ENCODE data around the gene NRG3. TPM values are rescaled to one million over a fixed set of nuclear protein-coding genes. Genes with fewer than 3 reads are reported as not detected.

The NRG3 gene
- total RNA-seq, 2 donors from 2014 or later, result not detected

DNA sequence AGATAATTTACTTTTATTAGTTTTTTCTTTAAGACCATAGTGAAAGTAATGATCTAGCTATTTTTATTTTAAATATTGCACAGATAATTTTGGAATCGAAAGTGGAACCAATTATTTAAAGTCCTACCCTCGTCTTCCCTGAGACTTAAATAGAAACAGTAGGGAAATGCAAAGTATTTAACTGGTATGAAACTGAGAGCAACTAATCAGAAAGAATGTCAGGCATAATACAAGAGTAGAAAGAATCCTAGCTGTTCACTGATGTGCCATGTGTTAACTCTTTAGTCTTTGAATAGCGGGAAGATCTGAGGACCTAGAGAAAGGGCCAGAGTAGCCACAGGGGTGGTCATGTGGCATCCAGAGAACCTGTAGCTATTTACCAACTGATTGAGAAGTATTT lies 630.0 kb downstream of the NRG3 start:
- Mint-ChIP-seq H3K27me3 (no peaks in the 10 kb centered on the region), H3K4me1 (no peaks in the 10 kb centered on the region), H3K27ac (no peak overlapping the region), H3K4me3 (no peak overlapping the region), H3K36me3 (ENCODE audit: low read depth) (no peaks in the 10 kb centered on the region)
- H3K9me3 ChIP-seq (ENCODE audit: control insufficient read depth, low read length, poor library complexity, severe bottlenecking), result no peaks in the 10 kb centered on the region
- DNase-seq (no peak), ATAC-seq (no peak)

DNA sequence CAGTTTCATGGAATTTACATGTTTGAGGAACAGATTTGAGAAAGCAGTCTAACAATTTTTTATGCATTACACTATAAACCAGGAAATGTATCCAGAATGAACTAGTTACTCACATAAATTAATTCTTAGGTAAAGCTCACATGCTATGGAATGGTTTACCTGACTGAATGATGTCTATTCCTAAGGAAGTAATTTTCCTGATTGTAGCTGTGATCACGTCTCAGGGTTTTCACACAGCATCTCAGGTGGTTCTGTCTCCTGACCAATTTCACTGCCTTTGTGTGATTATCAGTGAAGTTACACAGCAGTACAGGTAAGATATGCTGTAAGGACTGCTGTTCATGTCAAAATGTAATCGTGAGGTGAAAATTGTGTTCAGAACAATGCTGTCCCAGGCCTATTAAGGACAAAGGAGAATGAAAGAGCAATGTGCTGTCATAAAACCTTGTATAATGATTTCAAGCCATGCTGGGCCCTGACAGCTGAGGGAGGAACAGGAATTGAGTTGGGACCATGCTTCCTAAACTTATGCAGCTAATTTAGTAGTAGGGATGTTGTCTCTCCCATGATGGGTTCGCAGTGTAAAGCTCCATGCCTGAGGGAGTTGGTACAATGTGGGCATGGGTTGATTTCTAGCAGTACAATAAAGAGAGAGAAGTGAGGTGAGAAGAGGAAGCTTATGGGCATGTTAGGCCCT lies 631.8 kb downstream of the NRG3 start:
- no peak overlapping the region for H3K27ac Mint-ChIP-seq
- H3K27me3 Mint-ChIP-seq, result no peaks in the 10 kb centered on the region
- H3K36me3 Mint-ChIP-seq (ENCODE audit: low read depth), result no peaks in the 10 kb centered on the region
- no peak overlapping the region for H3K4me3 Mint-ChIP-seq
- DNase-seq (no peak), ATAC-seq (no peak)
- no peaks in the 10 kb centered on the region for H3K9me3 ChIP-seq (ENCODE audit: control insufficient read depth, low read length, poor library complexity, severe bottlenecking)
- no peaks in the 10 kb centered on the region for H3K4me1 Mint-ChIP-seq

DNA sequence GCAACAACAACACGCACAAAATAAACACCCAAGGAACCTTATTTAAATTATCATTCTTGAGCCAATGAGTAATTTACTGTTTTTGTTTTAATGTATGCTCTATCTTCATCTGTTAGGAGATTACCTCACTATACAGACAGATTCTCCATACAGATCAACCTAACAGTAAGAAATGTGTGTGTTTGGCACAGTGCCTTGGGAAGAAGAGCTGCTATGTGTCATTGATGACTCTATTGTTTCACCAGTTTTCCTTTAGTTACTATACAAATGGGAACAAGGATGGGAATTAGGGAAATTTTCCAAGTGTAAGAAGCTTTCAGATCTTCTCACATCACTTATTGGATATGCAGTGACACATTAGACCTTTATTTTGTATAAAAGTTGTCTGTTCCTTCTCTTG lies 640.3 kb downstream of the NRG3 start:
- no peak for ATAC-seq

DNA sequence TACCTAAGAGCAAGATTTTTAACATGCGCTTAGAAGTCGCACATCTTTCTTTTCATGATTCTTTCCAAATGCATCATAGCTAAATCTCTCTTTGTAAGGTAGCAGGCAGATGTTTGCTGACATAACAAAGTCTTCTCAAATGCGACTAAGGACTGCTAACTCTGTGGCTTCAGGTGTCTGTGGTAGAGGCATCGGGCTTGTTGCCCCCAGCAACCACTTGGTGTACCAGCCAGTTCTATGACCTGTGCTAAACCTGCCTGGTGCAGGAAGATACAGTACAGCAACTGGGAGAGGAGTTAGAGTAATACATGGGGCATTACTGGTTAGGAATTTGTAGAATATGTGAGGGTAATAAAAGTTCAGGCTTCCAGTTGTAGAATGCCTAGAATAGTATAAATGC lies 654.1 kb downstream of the NRG3 start:
- ATAC-seq (no peak), DNase-seq (no peak)
- Mint-ChIP-seq H3K4me3 (no peak overlapping the region), H3K36me3 (ENCODE audit: low read depth) (no peaks in the 10 kb centered on the region), H3K27me3 (no peaks in the 10 kb centered on the region), H3K27ac (no peak overlapping the region), H3K4me1 (no peaks in the 10 kb centered on the region)
- no peaks in the 10 kb centered on the region for H3K9me3 ChIP-seq (ENCODE audit: control insufficient read depth, low read length, poor library complexity, severe bottlenecking)

More for the DNA sequence above, 640.3 kb downstream of the NRG3 start:
- Mint-ChIP-seq H3K4me1 (no peaks in the 10 kb centered on the region), H3K27me3 (no peaks in the 10 kb centered on the region), H3K4me3 (no peak overlapping the region), H3K27ac (no peak overlapping the region), H3K36me3 (ENCODE audit: low read depth) (no peaks in the 10 kb centered on the region)
- H3K9me3 ChIP-seq (ENCODE audit: control insufficient read depth, low read length, poor library complexity, severe bottlenecking), result no peaks in the 10 kb centered on the region
- DNase-seq, result no peak

DNA sequence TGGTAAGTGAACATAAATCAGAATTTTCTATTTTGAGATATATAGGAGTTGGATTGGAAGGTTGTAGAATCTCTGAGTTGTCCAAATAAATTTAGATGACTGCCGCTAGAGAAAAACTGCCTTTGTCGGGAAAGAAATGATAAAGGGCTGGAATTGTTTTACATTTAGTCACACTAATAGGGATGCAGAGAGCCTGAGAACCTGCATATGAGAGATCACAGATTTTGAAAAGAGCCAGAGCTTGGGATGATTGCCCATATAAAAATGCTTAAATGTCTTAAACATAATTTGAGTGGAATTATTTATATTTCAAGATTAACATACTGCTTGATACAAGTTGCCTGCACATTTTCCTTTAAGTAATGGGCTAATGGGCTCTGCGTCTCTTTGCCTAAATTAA lies 660.5 kb downstream of the NRG3 start:
- H3K27me3 Mint-ChIP-seq, result no peaks in the 10 kb centered on the region
- H3K36me3 Mint-ChIP-seq (ENCODE audit: low read depth), result no peaks in the 10 kb centered on the region
- ATAC-seq, result no peak
- no peaks in the 10 kb centered on the region for H3K9me3 ChIP-seq (ENCODE audit: control insufficient read depth, low read length, poor library complexity, severe bottlenecking)
- no peak for DNase-seq
- no peaks in the 10 kb centered on the region for H3K4me1 Mint-ChIP-seq
- H3K27ac Mint-ChIP-seq, result no peak overlapping the region
- no peak overlapping the region for H3K4me3 Mint-ChIP-seq

DNA sequence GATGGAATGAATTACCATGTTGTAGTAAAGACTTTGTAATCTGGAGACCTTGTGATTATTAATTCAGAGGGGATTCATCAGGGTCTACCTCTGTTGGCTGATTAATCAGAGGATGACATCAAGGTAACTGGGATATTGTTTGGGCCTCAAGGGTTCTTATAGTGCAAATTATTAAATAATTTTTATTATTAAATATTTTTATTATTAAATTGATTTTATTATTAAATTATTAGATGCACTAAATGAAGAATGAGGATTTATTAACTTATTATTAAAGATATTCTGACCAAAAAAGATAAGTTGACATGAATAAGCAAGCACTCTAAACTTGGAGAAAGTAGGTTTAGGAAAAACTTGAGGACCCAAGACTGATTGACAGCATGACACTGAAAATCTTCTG lies 661.7 kb downstream of the NRG3 start:
- H3K27me3 Mint-ChIP-seq, result no peaks in the 10 kb centered on the region
- H3K4me1 Mint-ChIP-seq, result no peaks in the 10 kb centered on the region
- H3K36me3 Mint-ChIP-seq (ENCODE audit: low read depth), result no peaks in the 10 kb centered on the region
- ATAC-seq (no peak), DNase-seq (no peak)
- no peak overlapping the region for H3K4me3 Mint-ChIP-seq
- no peak overlapping the region for H3K27ac Mint-ChIP-seq
- H3K9me3 ChIP-seq (ENCODE audit: control insufficient read depth, low read length, poor library complexity, severe bottlenecking), result no peaks in the 10 kb centered on the region

DNA sequence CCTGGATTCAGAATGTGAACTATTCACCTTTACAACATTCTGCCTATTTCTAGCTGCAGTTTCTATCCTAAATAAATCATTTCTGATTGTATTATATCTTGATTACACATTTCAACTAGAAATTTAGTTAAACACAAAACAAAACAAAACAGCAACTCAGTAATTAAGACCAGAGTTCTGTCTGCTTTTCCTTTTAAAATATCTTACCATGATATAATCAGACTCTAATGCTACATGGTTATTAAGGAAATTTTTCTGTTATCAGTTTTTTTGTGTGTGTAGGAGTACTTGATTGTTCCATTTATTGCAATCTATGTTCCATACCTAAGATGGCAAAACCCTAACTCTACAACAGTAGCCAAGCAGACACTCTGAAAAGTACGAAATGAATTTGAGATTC lies 663.3 kb downstream of the NRG3 start:
- Mint-ChIP-seq H3K4me3 (no peak overlapping the region), H3K4me1 (no peaks in the 10 kb centered on the region), H3K27ac (no peak overlapping the region), H3K27me3 (no peaks in the 10 kb centered on the region), H3K36me3 (ENCODE audit: low read depth) (no peaks in the 10 kb centered on the region)
- no peaks in the 10 kb centered on the region for H3K9me3 ChIP-seq (ENCODE audit: control insufficient read depth, low read length, poor library complexity, severe bottlenecking)
- ATAC-seq, result no peak
- DNase-seq, result no peak

DNA sequence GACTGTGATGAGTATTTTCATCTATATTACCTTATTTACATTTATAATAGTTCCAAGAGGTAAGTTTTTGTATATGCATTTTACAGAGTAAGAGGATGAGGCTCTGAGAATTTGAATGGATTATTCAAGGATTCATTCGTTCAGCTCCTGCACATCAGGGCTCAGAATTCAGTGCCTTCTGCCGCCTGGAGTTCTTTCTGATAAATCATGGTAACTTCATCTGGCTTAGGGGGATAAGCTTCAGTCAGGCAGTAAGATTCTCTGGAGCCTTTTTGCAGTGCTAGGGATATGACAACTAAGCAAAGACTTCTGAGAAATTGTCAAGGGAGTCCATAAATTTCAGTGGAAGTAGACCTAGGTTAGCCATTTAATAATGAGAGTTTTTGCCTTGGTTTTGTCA lies 668.6 kb downstream of the NRG3 start:
- DNase-seq (no peak), ATAC-seq (no peak)
- no peaks in the 10 kb centered on the region for H3K9me3 ChIP-seq (ENCODE audit: control insufficient read depth, low read length, poor library complexity, severe bottlenecking)
- Mint-ChIP-seq H3K4me3 (no peak overlapping the region), H3K36me3 (ENCODE audit: low read depth) (no peaks in the 10 kb centered on the region), H3K27me3 (no peaks in the 10 kb centered on the region), H3K4me1 (no peaks in the 10 kb centered on the region), H3K27ac (no peak overlapping the region)

DNA sequence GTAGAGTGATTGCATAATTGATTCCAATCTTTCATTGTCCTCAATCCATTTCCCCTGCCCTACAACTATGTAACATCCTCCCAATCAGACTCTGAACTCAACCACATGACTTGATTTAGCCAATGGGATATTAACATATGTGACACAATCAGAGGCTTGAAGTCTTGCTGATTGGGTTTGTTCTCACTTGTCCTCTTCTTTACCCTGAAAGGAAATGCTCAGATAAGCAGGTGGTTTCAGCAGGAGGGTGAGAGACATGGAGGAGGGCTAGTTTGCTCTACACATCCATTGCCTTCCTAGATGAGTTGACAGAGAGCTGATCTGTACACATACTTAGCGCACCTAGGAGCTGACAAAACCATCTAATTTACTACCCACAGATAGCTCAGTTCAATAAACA lies 669.4 kb downstream of the NRG3 start:
- ATAC-seq, result no peak

DNA sequence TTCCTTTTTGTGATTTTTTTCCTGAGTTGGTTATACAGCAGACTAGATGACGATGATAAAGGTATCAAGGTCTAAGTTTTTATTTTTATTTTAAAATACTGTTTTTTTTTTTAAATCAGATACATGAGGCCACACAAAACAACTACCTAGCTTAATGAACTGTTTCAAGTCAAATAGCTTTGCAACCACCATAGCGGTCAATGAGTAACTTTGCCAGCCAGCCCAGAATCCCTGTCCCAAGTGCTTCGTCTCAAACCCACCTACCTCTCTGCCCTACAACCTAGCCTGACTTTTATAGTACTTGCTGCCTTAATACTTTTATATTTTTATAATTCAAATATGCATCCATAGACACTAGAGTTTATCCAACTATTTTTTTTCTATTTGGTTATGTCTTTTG lies 676.5 kb downstream of the NRG3 start:
- H3K9me3 ChIP-seq (ENCODE audit: control insufficient read depth, low read length, poor library complexity, severe bottlenecking), result no peaks in the 10 kb centered on the region
- DNase-seq (no peak), ATAC-seq (no peak)
- Mint-ChIP-seq H3K27me3 (no peaks in the 10 kb centered on the region), H3K27ac (no peak overlapping the region), H3K4me3 (no peak overlapping the region), H3K4me1 (no peaks in the 10 kb centered on the region), H3K36me3 (ENCODE audit: low read depth) (no peaks in the 10 kb centered on the region)

More for the DNA sequence above, 669.4 kb downstream of the NRG3 start:
- Mint-ChIP-seq H3K36me3 (ENCODE audit: low read depth) (no peaks in the 10 kb centered on the region), H3K27ac (no peak overlapping the region), H3K4me3 (no peak overlapping the region), H3K27me3 (no peaks in the 10 kb centered on the region), H3K4me1 (no peaks in the 10 kb centered on the region)
- H3K9me3 ChIP-seq (ENCODE audit: control insufficient read depth, low read length, poor library complexity, severe bottlenecking), result no peaks in the 10 kb centered on the region
- DNase-seq, result no peak

DNA sequence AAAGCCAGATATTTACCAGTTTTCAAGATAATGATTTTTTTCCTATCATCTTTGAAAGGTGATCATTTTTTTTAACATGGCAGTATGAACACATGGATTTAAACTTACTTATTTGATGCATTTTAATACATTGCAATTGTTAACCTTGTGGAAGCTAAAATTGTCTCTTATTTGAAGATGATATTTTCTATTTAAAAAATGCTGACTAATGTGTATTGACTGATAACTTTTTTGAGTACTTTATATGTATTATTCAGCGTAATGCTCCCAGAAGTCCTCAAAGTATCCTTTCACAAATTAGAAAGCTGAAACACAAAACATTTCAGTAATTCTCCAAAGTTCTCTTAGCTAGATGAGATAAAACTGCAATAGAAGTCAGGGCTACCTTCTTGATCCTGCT lies 677.3 kb downstream of the NRG3 start:
- no peaks in the 10 kb centered on the region for H3K9me3 ChIP-seq (ENCODE audit: control insufficient read depth, low read length, poor library complexity, severe bottlenecking)
- ATAC-seq (no peak), DNase-seq (no peak)
- H3K4me1 Mint-ChIP-seq, result no peaks in the 10 kb centered on the region
- no peaks in the 10 kb centered on the region for H3K36me3 Mint-ChIP-seq (ENCODE audit: low read depth)
- no peaks in the 10 kb centered on the region for H3K27me3 Mint-ChIP-seq
- no peak overlapping the region for H3K4me3 Mint-ChIP-seq
- no peak overlapping the region for H3K27ac Mint-ChIP-seq

DNA sequence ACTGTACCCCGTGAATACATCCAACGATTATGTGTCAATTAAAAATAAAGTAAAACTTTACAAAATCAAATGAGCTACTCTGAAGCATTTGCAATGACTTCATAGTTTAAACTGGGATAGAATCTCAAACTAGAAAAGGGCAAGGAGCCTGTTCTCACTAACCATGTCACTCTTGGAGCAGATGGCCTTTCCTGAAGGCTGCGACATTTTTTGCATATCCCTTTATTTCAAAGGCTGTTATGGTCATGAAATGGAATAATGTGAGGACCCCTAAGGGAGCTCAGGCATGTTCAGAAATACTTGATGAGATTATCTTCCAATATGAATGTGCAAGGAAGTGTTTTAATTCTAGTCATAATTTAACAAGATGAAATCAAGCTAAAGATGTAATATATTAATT lies 679.4 kb downstream of the NRG3 start:
- ATAC-seq, result no peak
- Mint-ChIP-seq H3K27me3 (no peaks in the 10 kb centered on the region), H3K4me3 (no peak overlapping the region), H3K4me1 (no peaks in the 10 kb centered on the region), H3K36me3 (ENCODE audit: low read depth) (no peaks in the 10 kb centered on the region), H3K27ac (no peak overlapping the region)
- H3K9me3 ChIP-seq (ENCODE audit: control insufficient read depth, low read length, poor library complexity, severe bottlenecking), result no peaks in the 10 kb centered on the region
- DNase-seq, result no peak

DNA sequence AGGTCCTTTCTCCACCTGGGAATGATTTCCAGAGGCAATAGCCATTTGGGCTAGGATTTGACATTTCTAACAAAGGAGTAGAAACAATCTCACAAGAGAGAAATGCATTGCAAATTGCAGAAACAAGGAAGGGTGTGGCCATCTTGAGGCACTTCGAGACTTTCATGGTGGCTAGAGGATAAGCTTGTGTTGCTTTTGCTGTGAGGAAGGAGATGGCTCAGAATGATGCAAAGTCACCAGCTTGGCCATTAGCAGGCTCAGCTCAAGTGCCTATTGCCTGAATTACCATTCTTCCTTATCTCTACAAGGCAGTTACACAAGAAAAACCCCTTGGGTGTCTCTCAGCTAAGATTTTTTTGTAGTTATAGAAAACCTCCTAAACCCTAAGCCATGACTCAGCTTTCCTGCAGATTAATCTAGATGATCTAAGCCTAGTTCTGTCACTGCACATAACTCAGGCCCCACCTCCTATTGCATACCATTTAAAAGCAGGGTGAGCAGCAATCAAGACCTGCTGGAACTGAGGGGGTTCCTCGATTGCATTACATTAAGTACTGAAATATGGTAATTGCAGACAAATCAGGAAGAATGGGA lies 683.1 kb downstream of the NRG3 start:
- Mint-ChIP-seq H3K36me3 (ENCODE audit: low read depth) (no peaks in the 10 kb centered on the region), H3K4me1 (no peaks in the 10 kb centered on the region), H3K27me3 (no peaks in the 10 kb centered on the region), H3K4me3 (no peak overlapping the region), H3K27ac (no peak overlapping the region)
- no peak for DNase-seq
- no peaks in the 10 kb centered on the region for H3K9me3 ChIP-seq (ENCODE audit: control insufficient read depth, low read length, poor library complexity, severe bottlenecking)
- ATAC-seq, result no peak

All from T-helper 17 cell (primary cell).